ENCODE measurements around the gene DHX35.

- TF ChIP-seq EZH2 (IDR thresholded peaks at IDR 0.05; ENCODE audit: borderline replicate concordance, low read length): no peak
- TF ChIP-seq, protein P1, sequence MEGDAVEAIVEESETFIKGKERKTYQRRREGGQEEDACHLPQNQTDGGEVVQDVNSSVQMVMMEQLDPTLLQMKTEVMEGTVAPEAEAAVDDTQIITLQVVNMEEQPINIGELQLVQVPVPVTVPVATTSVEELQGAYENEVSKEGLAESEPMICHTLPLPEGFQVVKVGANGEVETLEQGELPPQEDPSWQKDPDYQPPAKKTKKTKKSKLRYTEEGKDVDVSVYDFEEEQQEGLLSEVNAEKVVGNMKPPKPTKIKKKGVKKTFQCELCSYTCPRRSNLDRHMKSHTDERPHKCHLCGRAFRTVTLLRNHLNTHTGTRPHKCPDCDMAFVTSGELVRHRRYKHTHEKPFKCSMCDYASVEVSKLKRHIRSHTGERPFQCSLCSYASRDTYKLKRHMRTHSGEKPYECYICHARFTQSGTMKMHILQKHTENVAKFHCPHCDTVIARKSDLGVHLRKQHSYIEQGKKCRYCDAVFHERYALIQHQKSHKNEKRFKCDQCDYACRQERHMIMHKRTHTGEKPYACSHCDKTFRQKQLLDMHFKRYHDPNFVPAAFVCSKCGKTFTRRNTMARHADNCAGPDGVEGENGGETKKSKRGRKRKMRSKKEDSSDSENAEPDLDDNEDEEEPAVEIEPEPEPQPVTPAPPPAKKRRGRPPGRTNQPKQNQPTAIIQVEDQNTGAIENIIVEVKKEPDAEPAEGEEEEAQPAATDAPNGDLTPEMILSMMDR (IDR thresholded peaks at IDR 0.05; ENCODE audit: low read length): no peak
These were observed 54.4 kb downstream of the DHX35 start for GRCh38 chr20:39016506-39016905.

Data from OCI-LY1 (cell line).